Neural progenitor cell (in vitro differentiated cells): Measurements from ENCODE around the gene BRINP3.

ENCODE experiments used
- EZH2 ChIP-seq: fragments of 200-600 bp; sonication (generic); IDR thresholded peaks from 2 replicates; pipeline ENCODE4 v1.6.1; 2017; ENCODE audit warnings: antibody characterized with exemption, mild to moderate bottlenecking, moderate library complexity
- TF ChIP-seq, protein P1 (sequence below): fragments of 200-600 bp; sonication (generic); IDR thresholded peaks from 2 replicates; pipeline ENCODE4 v1.5.1; 2017; ENCODE audit warnings: antibody characterized with exemption, mild to moderate bottlenecking

DNA sequence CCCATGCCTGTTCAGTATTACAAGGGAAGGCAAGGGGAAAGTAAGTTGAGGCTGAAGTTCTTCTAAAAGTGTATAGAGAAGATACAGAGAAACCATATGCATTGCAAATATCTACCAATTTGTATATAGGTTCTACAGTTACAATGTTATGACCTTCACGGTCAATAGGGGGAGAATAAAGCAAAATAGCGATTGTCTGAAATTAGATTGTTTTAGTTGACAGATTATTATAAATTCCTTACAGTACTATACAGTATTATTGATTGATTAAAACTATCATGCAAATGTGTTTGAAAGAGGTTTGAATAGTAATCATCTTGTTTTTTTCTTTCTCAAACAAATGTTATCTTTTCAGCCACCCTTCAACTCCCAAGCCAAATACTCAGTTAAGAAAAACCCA, 13.7 kb upstream of the BRINP3 start:
- TF ChIP-seq, protein P1, sequence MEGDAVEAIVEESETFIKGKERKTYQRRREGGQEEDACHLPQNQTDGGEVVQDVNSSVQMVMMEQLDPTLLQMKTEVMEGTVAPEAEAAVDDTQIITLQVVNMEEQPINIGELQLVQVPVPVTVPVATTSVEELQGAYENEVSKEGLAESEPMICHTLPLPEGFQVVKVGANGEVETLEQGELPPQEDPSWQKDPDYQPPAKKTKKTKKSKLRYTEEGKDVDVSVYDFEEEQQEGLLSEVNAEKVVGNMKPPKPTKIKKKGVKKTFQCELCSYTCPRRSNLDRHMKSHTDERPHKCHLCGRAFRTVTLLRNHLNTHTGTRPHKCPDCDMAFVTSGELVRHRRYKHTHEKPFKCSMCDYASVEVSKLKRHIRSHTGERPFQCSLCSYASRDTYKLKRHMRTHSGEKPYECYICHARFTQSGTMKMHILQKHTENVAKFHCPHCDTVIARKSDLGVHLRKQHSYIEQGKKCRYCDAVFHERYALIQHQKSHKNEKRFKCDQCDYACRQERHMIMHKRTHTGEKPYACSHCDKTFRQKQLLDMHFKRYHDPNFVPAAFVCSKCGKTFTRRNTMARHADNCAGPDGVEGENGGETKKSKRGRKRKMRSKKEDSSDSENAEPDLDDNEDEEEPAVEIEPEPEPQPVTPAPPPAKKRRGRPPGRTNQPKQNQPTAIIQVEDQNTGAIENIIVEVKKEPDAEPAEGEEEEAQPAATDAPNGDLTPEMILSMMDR: no peak
- TF ChIP-seq EZH2: no peak
